Left lung (tissue), 10 donors: ENCODE measurements around the gene FUOM. TPM values are rescaled to one million over a fixed set of nuclear protein-coding genes. Genes with fewer than 3 reads are reported as not detected.

Experiments
- ATAC-seq: fragments of 200-7000 bp; cut with Tn5 transposase; one replicate; pipeline ENCODE4 v1.9.1; 2020; ENCODE audit warnings: moderate library complexity
- DNase-seq, 4 donors: peaks; one replicate each; pipeline ENCODE4 v3.0.0-alpha.2; 2013 to 2020
- H3K27ac ChIP-seq, 2 donors: fragments of 200-600 bp; sonication (generic) in 1 of 2; one replicate each; pipeline versions ENCODE4 v1.5.0 to v1.8.0; 2020 to 2021
- H3K27me3 ChIP-seq, 2 donors: fragments of 200-600 bp; sonication (generic) in 1 of 2; one replicate each; pipeline versions ENCODE4 v1.5.0 to v1.8.0; 2020 to 2021
- H3K36me3 ChIP-seq, 2 donors: fragments of 200-600 bp; sonication (generic) in 1 of 2; one replicate each; pipeline versions ENCODE4 v1.5.0 to v1.8.0; 2020 to 2021
- H3K4me1 ChIP-seq, 2 donors: fragments of 200-600 bp; one replicate each; pipeline ENCODE4 v1.8.0; 2021
- H3K4me3 ChIP-seq, 2 donors: fragments of 200-600 bp; sonication (generic) in 1 of 2; one replicate each; pipeline versions ENCODE4 v1.5.0 to v1.8.0; 2020 to 2021; ENCODE audit warnings: mild to moderate bottlenecking in 1 of 2
- H3K9me3 ChIP-seq, 2 donors: fragments of 200-600 bp; sonication (generic) in 1 of 2; one replicate each; pipeline versions ENCODE4 v1.5.0 to v1.8.0; 2020 to 2021
- CTCF ChIP-seq, 2 donors: fragments of 200-600 bp; sonication (generic) in 1 of 2; IDR thresholded peaks; one replicate each; pipeline versions ENCODE4 v1.5.0 to v1.8.0; 2021; ENCODE audit warnings: antibody characterized with exemption in 2 of 2
- intact Hi-C, 2 donors: fragments of 100-400 bp; cut with DNase I; formaldehyde crosslinking; loops; one replicate each; pipeline versions ENCODE4 v1.11.2 to v1.14.2; 2022
- polyA plus RNA-seq, 6 donors: library from polyadenylated mRNA; unstranded; fragments of 120-200 nt; gene quantifications; one replicate each; pipeline ENCODE4 v1.2.1, GENCODE V29; 2013; ENCODE audit not compliant: insufficient read length in 6 of 6
- total RNA-seq, 2 donors: library from RNA; stranded (reverse); fragmentation: NEBNext Ultra II Directional; extraction: Animal tissue kit (Norgen Biotek cat#: 25700); gene quantifications; one replicate each; pipeline ENCODE4 v1.2.1, GENCODE V29; 2021
- donor health status: DM: no; HTN: yes; CAD: no.
- donor health status: DM: no; HTN: no; CAD: no.

Gene FUOM
- total and polyA plus RNA-seq, 8 donors = 6.2 to 24.1 (median 9.4) TPM

GRCh38 chr10:133353202-133353959 lies 4.4 kb downstream of the FUOM start:
- no peak for TF ChIP-seq CTCF (IDR thresholded peaks at IDR 0.05)

GRCh38 chr10:133351408-133352318 lies 6.2 kb downstream of the FUOM start:
- intact Hi-C loops = no loop called here
- H3K4me3 ChIP-seq = no peak overlapping the region
- peaks cover 0 to 4% of the 10 kb centered on the region in 2 donors for H3K4me1 ChIP-seq
- no peak for TF ChIP-seq CTCF (IDR thresholded peaks at IDR 0.05)
- H3K36me3 ChIP-seq = peaks cover 0 to 10% of the 10 kb centered on the region in 2 donors
- DNase-seq (peak in 1 of 4 donors; percentile 77), ATAC-seq (no peak)
- peaks cover 4 to 59% of the 10 kb centered on the region in 2 donors for H3K27me3 ChIP-seq
- no peaks in the 10 kb centered on the region for H3K9me3 ChIP-seq
- no peak overlapping the region for H3K27ac ChIP-seq

More at GRCh38 chr10:133353202-133353959, 4.4 kb downstream of the FUOM start:
- DNase-seq (peak in 1 of 4 donors; percentile 66), ATAC-seq (no peak)
- H3K4me3 ChIP-seq = no peak overlapping the region
- H3K36me3 ChIP-seq = peaks cover 0 to 10% of the 10 kb centered on the region in 2 donors
- H3K4me1 ChIP-seq = peaks cover 6 to 15% of the 10 kb centered on the region in 2 donors
- no peaks in the 10 kb centered on the region for H3K9me3 ChIP-seq
- H3K27ac ChIP-seq = no peak overlapping the region
- intact Hi-C loops = no loop called here
- peaks cover 0 to 52% of the 10 kb centered on the region in 2 donors for H3K27me3 ChIP-seq

GRCh38 chr10:133350950-133351329 lies 6.9 kb downstream of the FUOM start:
- Histone ChIP-seq H3K4me3 (no peak overlapping the region), H3K9me3 (no peaks in the 10 kb centered on the region), H3K4me1 (no peaks in the 10 kb centered on the region), H3K27me3 (peaks cover 5 to 63% of the 10 kb centered on the region in 2 donors), H3K27ac (no peak overlapping the region), H3K36me3 (peaks cover 0 to 10% of the 10 kb centered on the region in 2 donors)
- no peak for ATAC-seq
- intact Hi-C loops = no loop called here
- no peak for TF ChIP-seq CTCF (IDR thresholded peaks at IDR 0.05)
- peak in 1 of 4 donors; percentile 70 for DNase-seq

GRCh38 chr10:133350283-133350949 lies 7.4 kb downstream of the FUOM start:
- TF ChIP-seq CTCF (IDR thresholded peaks at IDR 0.05) = no peak
- no peak for ATAC-seq
- Histone ChIP-seq H3K9me3 (no peaks in the 10 kb centered on the region), H3K36me3 (peaks cover 0 to 8% of the 10 kb centered on the region in 2 donors), H3K27me3 (peaks cover 5 to 68% of the 10 kb centered on the region in 2 donors), H3K27ac (no peak overlapping the region), H3K4me1 (no peaks in the 10 kb centered on the region), H3K4me3 (no peak overlapping the region)
- peak in 1 of 4 donors; percentile 47 for DNase-seq
- intact Hi-C loops = no loop called here
